Gastroesophageal sphincter (tissue), 4 donors: ENCODE results near the gene KCTD10. TPM values are rescaled to one million over a fixed set of nuclear protein-coding genes. Genes with fewer than 3 reads are reported as not detected.

Source experiments
- ATAC-seq: fragments of 150-250 bp; one replicate; pipeline ENCODE4 v1.9.1; 2016; ENCODE audit warnings: mild to moderate bottlenecking, moderate library complexity
- H3K27ac ChIP-seq, 4 donors: fragments of 200-600 bp; sonication (generic) in 3 of 4; 1 replicate in 3 of 4; 2 replicates in 1 of 4; pipeline ENCODE4 v1.5.1; 2016 to 2019
- H3K27me3 ChIP-seq: fragments of 200-600 bp; sonication (generic); one replicate; pipeline ENCODE4 v1.5.1; 2019
- H3K36me3 ChIP-seq, 2 donors: fragments of 200-600 bp; sonication (generic); one replicate each; pipeline ENCODE4 v1.5.1; 2019; ENCODE audit warnings: control low read depth in 1 of 2
- H3K4me1 ChIP-seq, 3 donors: fragments of 200-600 bp; sonication (generic); 1 replicate in 2 of 3; 2 replicates in 1 of 3; pipeline ENCODE4 v1.5.1; 2016 to 2019; ENCODE audit warnings: control low read depth in 2 of 3
- H3K4me3 ChIP-seq, 2 donors: fragments of 200-600 bp; sonication (generic); one replicate each; pipeline ENCODE4 v1.5.1; 2019; ENCODE audit warnings: mild to moderate bottlenecking in 1 of 2, moderate library complexity in 1 of 2
- H3K9me3 ChIP-seq, 3 donors: fragments of 200-600 bp; sonication (generic); one replicate each; pipeline ENCODE4 v1.5.1; 2017 to 2019; ENCODE audit warnings: control low read depth in 2 of 3
- EP300 ChIP-seq: sonication (generic); formaldehyde crosslinking; IDR thresholded peaks from one replicate; pipeline ENCODE4 v1.6.1; 2017; ENCODE audit warnings: antibody characterized with exemption, mild to moderate bottlenecking
- POLR2A ChIP-seq, 2 donors: fragments of 450-650 bp; IDR thresholded peaks; one replicate each; pipeline ENCODE4 v1.6.1; 2017; ENCODE audit warnings: antibody characterized with exemption in 2 of 2, mild to moderate bottlenecking in 2 of 2, moderate library complexity in 1 of 2
- POLR2AphosphoS5 ChIP-seq: sonication (generic); formaldehyde crosslinking; IDR thresholded peaks from one replicate; pipeline ENCODE4 v1.6.1; 2017; ENCODE audit warnings: antibody characterized with exemption
- WGBS, 2 donors: methylation state at CpG; one replicate each; pipeline ENCODE4 v1.1.5; 2018; ENCODE audit warnings: low coverage in 1 of 2; 5-methylcytosine and 5-hydroxymethylcytosine counted together
- total RNA-seq, 4 donors: library from RNA; depleted of rRNA; stranded (reverse); fragments of >200 nt; gene quantifications; one replicate each; pipeline ENCODE4 v1.1.0, GENCODE V29; 2016
- TF ChIP-seq, protein P1 (sequence below), 4 experiments: fragments of 200-600 bp in 2 of 4; fragments of 450-650 bp in 2 of 4; sonication (generic) in 1 of 4; IDR thresholded peaks; one replicate each; pipeline ENCODE4 v1.5.1; 2017 to 2019; ENCODE audit warnings: antibody characterized with exemption in 4 of 4, mild to moderate bottlenecking in 2 of 4, moderate library complexity in 2 of 4

Gene KCTD10
- total RNA-seq, 4 donors from 2014 or later: 76.8 to 104 (median 94.5) TPM

GRCh38 chr12:109523071-109523470, 46.0 kb upstream of the KCTD10 start:
- ATAC-seq: no peak
- TF ChIP-seq, protein P1, sequence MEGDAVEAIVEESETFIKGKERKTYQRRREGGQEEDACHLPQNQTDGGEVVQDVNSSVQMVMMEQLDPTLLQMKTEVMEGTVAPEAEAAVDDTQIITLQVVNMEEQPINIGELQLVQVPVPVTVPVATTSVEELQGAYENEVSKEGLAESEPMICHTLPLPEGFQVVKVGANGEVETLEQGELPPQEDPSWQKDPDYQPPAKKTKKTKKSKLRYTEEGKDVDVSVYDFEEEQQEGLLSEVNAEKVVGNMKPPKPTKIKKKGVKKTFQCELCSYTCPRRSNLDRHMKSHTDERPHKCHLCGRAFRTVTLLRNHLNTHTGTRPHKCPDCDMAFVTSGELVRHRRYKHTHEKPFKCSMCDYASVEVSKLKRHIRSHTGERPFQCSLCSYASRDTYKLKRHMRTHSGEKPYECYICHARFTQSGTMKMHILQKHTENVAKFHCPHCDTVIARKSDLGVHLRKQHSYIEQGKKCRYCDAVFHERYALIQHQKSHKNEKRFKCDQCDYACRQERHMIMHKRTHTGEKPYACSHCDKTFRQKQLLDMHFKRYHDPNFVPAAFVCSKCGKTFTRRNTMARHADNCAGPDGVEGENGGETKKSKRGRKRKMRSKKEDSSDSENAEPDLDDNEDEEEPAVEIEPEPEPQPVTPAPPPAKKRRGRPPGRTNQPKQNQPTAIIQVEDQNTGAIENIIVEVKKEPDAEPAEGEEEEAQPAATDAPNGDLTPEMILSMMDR (IDR thresholded peaks at IDR 0.05): no peak
- no peak for TF ChIP-seq POLR2A (IDR thresholded peaks at IDR 0.05)
- no peak for TF ChIP-seq EP300
- TF ChIP-seq POLR2AphosphoS5: no peak
- no peak overlapping the region for H3K4me3 ChIP-seq
- 51 to 54% methylated on average over 7 to 8 of the region's 10 CpGs for WGBS, 2 donors
- peaks cover 0 to 13% (median 6%) of the 10 kb centered on the region in 3 donors for H3K4me1 ChIP-seq
- no peaks in the 10 kb centered on the region for H3K9me3 ChIP-seq
- H3K36me3 ChIP-seq: peaks cover 0 to 100% of the 10 kb centered on the region in 2 donors
- H3K27me3 ChIP-seq: no peaks in the 10 kb centered on the region
- H3K27ac ChIP-seq: no peak overlapping the region

- no peak for TF ChIP-seq POLR2AphosphoS5
- TF ChIP-seq POLR2A (IDR thresholded peaks at IDR 0.05): no peak
- TF ChIP-seq EP300: no peak
- TF ChIP-seq, protein P1 (IDR thresholded peaks at IDR 0.05): no peak
These were observed 44.7 kb upstream of the KCTD10 start for GRCh38 chr12:109521831-109522230.

DNA sequence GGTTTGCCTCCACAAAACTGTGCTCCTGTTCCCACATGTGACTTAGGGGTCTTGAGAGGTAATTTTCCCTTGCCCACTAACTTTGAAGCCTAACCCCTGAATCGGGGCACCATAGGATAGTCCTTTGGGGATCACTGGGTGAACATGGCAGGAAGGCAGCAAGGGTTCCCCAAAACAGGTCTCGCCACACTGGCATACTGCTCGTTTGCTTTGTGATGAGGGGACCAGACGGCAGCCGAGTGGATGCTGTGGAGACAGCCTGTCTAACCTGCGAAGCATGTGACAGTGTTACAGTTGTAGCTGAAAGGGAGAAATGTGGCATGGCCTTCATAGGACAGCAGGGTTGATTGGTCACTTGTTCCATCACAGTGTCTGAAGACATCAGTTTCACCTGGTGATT, 42.7 kb upstream of the KCTD10 start:
- Histone ChIP-seq H3K27ac (peak overlapping the region in 3 of 4 donors; percentile 42 to 71 (median 56)), H3K36me3 (peaks cover 0 to 99% of the 10 kb centered on the region in 2 donors), H3K9me3 (no peaks in the 10 kb centered on the region), H3K4me1 (peaks cover 0 to 14% (median 6%) of the 10 kb centered on the region in 3 donors), H3K27me3 (no peaks in the 10 kb centered on the region), H3K4me3 (no peak overlapping the region)
- no peak for TF ChIP-seq POLR2A (IDR thresholded peaks at IDR 0.05)
- TF ChIP-seq EP300: no peak
- TF ChIP-seq, protein P1 (IDR thresholded peaks at IDR 0.05): no peak
- TF ChIP-seq POLR2AphosphoS5: no peak
- ATAC-seq: no peak
- 84% methylated on average over 4 of the region's 6 CpGs; no CpG with 5 or more reads in 1 of the 2 donors for WGBS, 2 donors

More at GRCh38 chr12:109521831-109522230, 44.7 kb upstream of the KCTD10 start:
- no peaks in the 10 kb centered on the region for H3K27me3 ChIP-seq
- ATAC-seq: no peak
- H3K36me3 ChIP-seq: peaks cover 0 to 100% of the 10 kb centered on the region in 2 donors
- no peak overlapping the region for H3K27ac ChIP-seq
- WGBS, 2 donors: 43 to 61% methylated on average over 4 to 7 of the region's 10 CpGs
- H3K9me3 ChIP-seq: no peaks in the 10 kb centered on the region
- peaks cover 0 to 14% (median 6%) of the 10 kb centered on the region in 3 donors for H3K4me1 ChIP-seq
- no peak overlapping the region for H3K4me3 ChIP-seq

DNA sequence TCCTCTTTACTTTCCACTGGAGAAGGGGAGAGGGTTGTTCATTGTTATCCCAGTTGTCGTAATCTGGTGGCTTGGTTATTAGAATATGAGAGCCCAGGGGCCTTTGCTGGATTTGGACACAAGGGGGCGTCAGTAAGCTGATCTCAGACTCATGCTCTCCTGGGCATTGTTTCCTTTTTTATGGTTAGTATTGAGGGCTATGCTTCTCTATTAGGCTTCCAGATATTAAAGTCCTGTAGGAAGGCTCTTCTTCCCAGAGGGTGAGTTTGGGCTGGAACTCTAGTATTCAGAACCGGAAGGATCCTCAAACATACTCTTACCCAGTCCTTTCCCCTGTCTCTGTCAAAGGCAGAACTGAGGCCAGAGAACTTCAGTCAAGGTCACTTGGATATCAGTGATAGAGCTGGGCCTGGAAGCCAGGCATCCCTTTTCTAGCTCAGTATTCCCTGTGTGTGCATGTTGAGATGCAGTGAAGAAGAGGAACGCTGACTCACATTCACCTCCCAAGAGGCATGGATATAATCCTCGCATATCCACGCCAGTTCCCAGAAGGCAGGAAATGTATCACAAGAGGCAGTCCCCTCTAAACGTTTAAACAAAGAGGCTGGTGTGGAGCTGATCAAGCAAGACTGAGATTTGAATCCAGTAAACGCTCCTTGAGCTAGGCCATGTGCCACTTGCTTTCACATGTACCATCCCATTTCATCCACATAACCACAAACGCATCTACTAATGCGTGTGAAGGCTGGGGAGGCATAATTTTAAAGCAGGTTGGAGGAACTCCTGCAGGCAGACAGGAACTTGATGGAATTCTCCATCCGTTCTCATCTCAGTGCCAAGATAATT, 41.9 kb upstream of the KCTD10 start:
- 36 to 51% methylated on average over 7 to 10 of the region's 11 CpGs for WGBS, 2 donors
- peak; percentile 55 for ATAC-seq
- Histone ChIP-seq H3K27ac (peak overlapping the region in 3 of 4 donors; percentile 49 to 71 (median 56)), H3K4me1 (peaks cover 0 to 14% (median 6%) of the 10 kb centered on the region in 3 donors), H3K27me3 (no peaks in the 10 kb centered on the region), H3K4me3 (no peak overlapping the region), H3K9me3 (no peaks in the 10 kb centered on the region), H3K36me3 (peaks cover 0 to 99% of the 10 kb centered on the region in 2 donors)
- TF ChIP-seq EP300 (no peak), POLR2AphosphoS5 (peak; percentile 38)
- TF ChIP-seq, protein P1 (IDR thresholded peaks at IDR 0.05): peak in 3 of 4 experiments; percentile 62 to 74 (median 63)
